ENCODE results near the gene CAAP1. TPM values are rescaled to one million over a fixed set of nuclear protein-coding genes. Genes with fewer than 3 reads are reported as not detected.
A peak's percentile ranks its signal among the peaks of the same experiment; 100 is the strongest.

CAAP1 gene
- total and polyA plus RNA-seq, 10 of the 15 experiments (the other 5 are each of a cell fraction or from before 2014, with no cell fraction given), result 11.0 to 27.5 (median 20.5) TPM

DNA sequence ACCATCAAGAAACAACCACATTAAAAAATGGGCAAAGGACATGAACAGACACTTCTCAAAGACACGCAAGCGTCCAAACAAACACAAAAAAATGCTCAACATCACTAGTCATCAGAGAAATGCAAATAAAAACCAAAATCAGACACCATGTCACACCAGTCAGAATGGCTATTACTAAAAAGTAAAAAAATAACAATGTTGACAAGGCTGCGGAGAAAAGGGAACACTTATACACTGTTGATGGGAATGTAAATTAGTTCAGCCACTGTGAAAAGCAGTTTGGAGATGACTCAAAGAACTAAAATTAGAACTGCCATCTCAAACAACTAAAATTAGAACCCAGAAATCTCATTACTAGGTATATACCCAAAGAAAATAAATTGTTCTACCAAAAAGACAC is 80.4 kb downstream of the CAAP1 start:
- RAD21 ChIA-PET (ENCODE audit: unreplicated experiment), result no interaction called here
- Histone ChIP-seq H4K20me1 (ENCODE audit: control insufficient read depth, insufficient read depth) (no peaks in the 10 kb centered on the region), H3K36me3 (ENCODE audit: control insufficient read depth in 2 of 2, insufficient read depth in 2 of 2, low read length in 1 of 2) (no peaks in the 10 kb centered on the region), H3K27me3 (replicated peaks in 1 of 2; ENCODE audit: control insufficient read depth in 2 of 2, insufficient read depth in 2 of 2, low read length in 1 of 2) (no peaks in the 10 kb centered on the region), H3K4me2 (ENCODE audit: control insufficient read depth, insufficient read depth) (no peak overlapping the region), H3K79me2 (ENCODE audit: control insufficient read depth, insufficient read depth, low read length) (no peaks in the 10 kb centered on the region), H3K9me3 (replicated peaks; ENCODE audit: control insufficient read depth, insufficient read depth, low read length) (peaks cover 3% of the 10 kb centered on the region; the same call in 2 of the 3 replicates), H2AFZ (ENCODE audit: control insufficient read depth, low read depth, low read length) (no peak overlapping the region), H3K9ac (ENCODE audit: control insufficient read depth, insufficient read depth, low read length) (no peak overlapping the region), H3K4me3 (no peak overlapping the region), H3K4me1 (ENCODE audit: control insufficient read depth, insufficient read depth, low read length) (no peaks in the 10 kb centered on the region), H3K27ac (ENCODE audit: control insufficient read depth, insufficient read depth) (no peak overlapping the region)
- in situ Hi-C loops (cut with MboI) (no loop called here), intact Hi-C loops (cut with micrococcal nuclease; ENCODE audit: unreplicated experiment) (no loop called here)
- POLR2A ChIA-PET, result interaction anchor here (0.7 kb wide), 1 partner anchor 39 kb away, joined by 4 read pairs; no protein-coding TSS in a partner anchor
- CTCF ChIA-PET, result no interaction called here
- BruUV-seq (replicated peaks), result no TSS peak
- SMC1A ChIA-PET (ENCODE audit: uncharacterized antibody, unreplicated experiment), result no interaction called here
- 30% methylated on average over 3 of the region's 3 CpGs for WGBS (ENCODE audit: insufficient coverage, insufficient replicate concordance, low lambda C conversion rate, missing lambda C conversion rate)
- no peak for FAIRE-seq
- ATAC-seq, result peak; percentile 61
- DNase-seq (ENCODE audit: low read depth, low spot score), result peak; percentile 35
- no peak for TF ChIP-seq PAX8 (IDR thresholded peaks at IDR 0.05)
- TF ChIP-seq CHD4 (IDR thresholded peaks at IDR 0.05), result no peak
- TF ChIP-seq KDM1A (IDR thresholded peaks at IDR 0.05; ENCODE audit: borderline replicate concordance), result no peak
- TF ChIP-seq WRNIP1 (IDR thresholded peaks at IDR 0.05; ENCODE audit: borderline replicate concordance, low read depth, low read length), result no peak
- no peak for TF ChIP-seq STAT3 (IDR thresholded peaks at IDR 0.05; ENCODE audit: low read depth, low read length)
- no peak for TF ChIP-seq MTA3 (IDR thresholded peaks at IDR 0.05; ENCODE audit: borderline replicate concordance, low read length)
- no peak for TF ChIP-seq ZBED1 (IDR thresholded peaks at IDR 0.05; ENCODE audit: borderline replicate concordance)
- TF ChIP-seq MEF2B (IDR thresholded peaks at IDR 0.05; ENCODE audit: partially characterized antibody, poor library complexity, severe bottlenecking), result peak; percentile 76
- TF ChIP-seq BCLAF1 (IDR thresholded peaks at IDR 0.05), result no peak
- no peak for TF ChIP-seq NRF1 (conservative IDR thresholded peaks at IDR 0.05; ENCODE audit: low read depth, low read length)
- no peak for TF ChIP-seq NR2C1 (IDR thresholded peaks at IDR 0.05)
- TF ChIP-seq, protein P1, sequence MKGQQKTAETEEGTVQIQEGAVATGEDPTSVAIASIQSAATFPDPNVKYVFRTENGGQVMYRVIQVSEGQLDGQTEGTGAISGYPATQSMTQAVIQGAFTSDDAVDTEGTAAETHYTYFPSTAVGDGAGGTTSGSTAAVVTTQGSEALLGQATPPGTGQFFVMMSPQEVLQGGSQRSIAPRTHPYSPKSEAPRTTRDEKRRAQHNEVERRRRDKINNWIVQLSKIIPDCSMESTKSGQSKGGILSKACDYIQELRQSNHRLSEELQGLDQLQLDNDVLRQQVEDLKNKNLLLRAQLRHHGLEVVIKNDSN (IDR thresholded peaks at IDR 0.05; ENCODE audit: borderline replicate concordance, extremely low read length, insufficient read depth, low read depth, low read length), result no peak
- TF ChIP-seq E2F8 (IDR thresholded peaks at IDR 0.05; ENCODE audit: low read depth, partially characterized antibody), result no peak
- TF ChIP-seq ZSCAN29 (IDR thresholded peaks at IDR 0.05), result no peak
- no peak for TF ChIP-seq CHD2 (IDR thresholded peaks at IDR 0.05; ENCODE audit: borderline replicate concordance, low read depth, low read length)
- TF ChIP-seq CREM (IDR thresholded peaks at IDR 0.05; ENCODE audit: low read depth), result no peak
- no peak for TF ChIP-seq NFYB (IDR thresholded peaks at IDR 0.05; ENCODE audit: insufficient read depth, low read depth, low read length)
